Duodenal mucosa (tissue), 2 donors: ENCODE results near the gene NPM3.
"Not testable (repeated sequence)": the region's sequence is repeated elsewhere in the genome, so short reads cannot be mapped to it uniquely, and the experiment has no call there.

ENCODE experiments used
- H3K27ac ChIP-seq: one replicate; pipeline ENCODE4 v1.7.0; 2013; ENCODE audit warnings: low read depth, low read length
- H3K27me3 ChIP-seq, 2 donors: one replicate each; pipeline ENCODE4 v1.7.0; 2013; ENCODE audit warnings: low read length in 2 of 2, control low read depth in 1 of 2; ENCODE audit not compliant: insufficient read depth in 2 of 2, control insufficient read depth in 1 of 2
- H3K36me3 ChIP-seq, 2 donors: one replicate each; pipeline ENCODE4 v1.7.0; 2013; ENCODE audit warnings: low read length in 2 of 2, control low read depth in 1 of 2; ENCODE audit not compliant: insufficient read depth in 2 of 2, control insufficient read depth in 1 of 2
- H3K4me1 ChIP-seq, 2 donors: one replicate each; pipeline ENCODE4 v1.7.0; 2013; ENCODE audit warnings: low read length in 2 of 2, control low read depth in 1 of 2; ENCODE audit not compliant: insufficient read depth in 2 of 2, control insufficient read depth in 1 of 2
- H3K4me3 ChIP-seq, 2 donors: one replicate each; pipeline ENCODE4 v1.7.0; 2013; ENCODE audit warnings: low read length in 2 of 2, low read depth in 1 of 2
- H3K9ac ChIP-seq, 2 donors: one replicate each; pipeline ENCODE4 v1.7.0; 2013; ENCODE audit warnings: low read length in 2 of 2, low read depth in 1 of 2
- H3K9me3 ChIP-seq, 2 donors: one replicate each; pipeline ENCODE4 v1.7.0; 2013; ENCODE audit warnings: low read length in 2 of 2, control low read depth in 1 of 2; ENCODE audit not compliant: control insufficient read depth in 1 of 2

The NPM3 gene

DNA sequence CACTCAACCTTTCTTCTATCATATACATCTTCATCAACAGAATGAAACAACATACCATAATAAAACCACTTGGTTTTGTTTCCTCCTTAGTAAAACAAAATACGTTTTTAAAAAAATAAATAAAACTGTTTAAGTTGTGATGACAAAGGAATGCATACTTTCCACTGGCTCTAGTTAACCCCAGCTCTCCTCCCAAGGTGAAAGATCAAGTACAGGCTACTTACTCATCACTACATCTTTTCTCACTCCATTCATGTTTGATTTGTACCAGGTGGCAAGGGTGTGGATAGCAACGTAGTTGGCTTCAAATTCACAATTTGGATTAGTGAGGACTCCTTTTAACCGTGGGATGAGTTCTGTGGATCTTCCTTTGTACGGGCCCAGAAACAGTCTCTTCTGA, 20.3 kb upstream of the NPM3 start:
- H3K36me3 ChIP-seq: peaks cover 35 to 93% of the 10 kb centered on the region in 2 donors
- H3K4me1 ChIP-seq: no peaks in the 10 kb centered on the region
- H3K9ac ChIP-seq: no peak overlapping the region
- no peak overlapping the region for H3K27ac ChIP-seq
- no peaks in the 10 kb centered on the region for H3K27me3 ChIP-seq
- H3K9me3 ChIP-seq: no peaks in the 10 kb centered on the region
- no peak overlapping the region for H3K4me3 ChIP-seq

DNA sequence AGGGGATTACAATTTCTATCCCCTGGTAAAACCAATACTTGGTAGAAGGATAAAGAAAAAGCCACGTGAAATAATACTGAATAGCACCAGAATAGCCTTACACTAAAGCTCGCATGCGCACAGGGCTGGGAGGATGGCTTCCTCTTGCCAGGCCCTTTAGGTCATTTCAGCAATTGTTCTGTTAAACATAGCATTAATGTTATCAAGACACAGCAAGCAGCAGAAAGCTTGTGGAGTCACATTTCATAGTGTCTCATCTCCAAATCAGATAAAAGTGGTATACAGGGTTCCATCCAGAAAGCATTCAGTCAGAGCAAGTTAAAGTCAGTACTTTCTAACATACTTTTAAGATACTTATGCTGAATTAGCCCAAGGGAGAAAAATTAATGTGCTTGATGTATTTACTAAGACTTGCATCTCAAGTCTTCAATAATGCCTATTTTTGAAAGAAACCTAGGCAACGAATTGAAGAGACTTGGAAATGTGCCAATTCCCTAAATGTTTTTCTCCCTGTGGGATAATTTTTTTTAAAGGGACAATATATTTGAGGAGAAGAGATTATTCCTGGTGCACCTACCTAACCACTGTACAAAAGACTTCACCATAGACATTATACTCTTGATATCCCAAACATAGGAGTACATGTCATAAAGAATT, 14.3 kb upstream of the NPM3 start:
- Histone ChIP-seq H3K9ac (no peak overlapping the region), H3K4me3 (no peak overlapping the region), H3K36me3 (peaks cover 61 to 94% of the 10 kb centered on the region in 2 donors), H3K4me1 (no peaks in the 10 kb centered on the region), H3K27me3 (no peaks in the 10 kb centered on the region), H3K27ac (no peak overlapping the region), H3K9me3 (no peaks in the 10 kb centered on the region)

DNA sequence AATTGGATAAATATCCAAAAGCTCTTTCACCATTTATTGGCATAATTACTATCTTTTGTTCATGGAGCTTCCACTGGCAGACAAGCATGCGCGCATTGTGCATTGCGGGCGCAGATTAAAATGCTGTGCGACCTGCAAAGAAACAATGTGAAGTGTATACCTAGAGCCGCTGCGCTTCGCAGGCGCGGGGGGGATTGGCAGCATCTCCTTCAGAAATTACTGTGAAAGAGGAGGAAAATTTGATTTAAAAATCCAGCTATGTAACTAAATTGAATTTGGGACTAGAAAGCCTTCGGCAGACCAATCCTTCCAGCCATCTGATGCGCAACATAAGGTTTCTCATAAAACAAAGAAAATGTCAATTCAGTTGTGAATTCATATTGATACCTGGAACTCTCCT, 10.3 kb upstream of the NPM3 start:
- H3K4me1 ChIP-seq: no peaks in the 10 kb centered on the region

DNA sequence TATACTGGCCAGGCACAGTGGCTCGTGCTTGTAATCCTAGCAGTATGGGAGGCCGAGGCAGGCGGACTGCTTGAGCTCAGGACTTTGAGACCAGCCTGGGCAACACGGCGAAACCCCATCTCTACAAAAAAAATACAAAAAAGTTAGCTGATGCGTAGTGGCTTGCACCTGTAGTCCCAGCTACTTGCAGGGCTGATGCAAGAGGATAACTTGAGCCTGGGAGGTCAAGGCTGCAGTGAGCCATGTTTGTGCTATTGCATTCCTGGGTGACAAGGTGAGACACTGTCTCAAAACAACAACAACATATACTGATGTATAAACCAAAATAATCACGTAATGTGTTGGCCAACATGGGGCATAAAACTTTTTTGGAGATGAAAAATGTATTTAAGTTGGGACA, 6.4 kb upstream of the NPM3 start:
- no peaks in the 10 kb centered on the region for H3K9me3 ChIP-seq
- H3K4me3 ChIP-seq: no peak overlapping the region
- H3K27ac ChIP-seq: no peak overlapping the region
- H3K27me3 ChIP-seq: no peaks in the 10 kb centered on the region
- H3K36me3 ChIP-seq: peaks cover 40 to 81% of the 10 kb centered on the region in 2 donors
- H3K9ac ChIP-seq: no peak overlapping the region
- H3K4me1 ChIP-seq: no peaks in the 10 kb centered on the region

More for the DNA sequence above, 10.3 kb upstream of the NPM3 start:
- Histone ChIP-seq H3K27me3 (no peaks in the 10 kb centered on the region), H3K9me3 (no peaks in the 10 kb centered on the region), H3K36me3 (peaks cover 48 to 84% of the 10 kb centered on the region in 2 donors), H3K9ac (no peak overlapping the region), H3K27ac (no peak overlapping the region), H3K4me3 (no peak overlapping the region)

DNA sequence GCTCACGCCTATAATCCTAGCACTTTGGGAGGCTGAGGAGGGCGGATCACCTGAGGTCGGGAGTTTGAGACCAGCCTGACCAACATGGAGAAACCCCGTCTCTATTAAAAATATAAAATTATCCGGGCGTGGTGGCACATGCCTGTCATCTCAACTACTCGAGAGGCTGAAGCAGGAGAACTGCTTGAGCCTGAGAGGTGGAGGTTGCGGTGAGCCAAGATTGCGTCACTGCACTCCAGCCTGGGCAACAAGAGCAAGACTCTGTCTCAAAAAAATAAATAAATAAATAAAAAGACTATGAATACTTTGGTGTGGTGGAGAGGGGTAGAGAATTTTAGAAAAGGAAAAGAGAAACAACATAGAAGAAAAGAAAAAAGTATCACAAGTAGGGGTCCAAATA, 6.0 kb upstream of the NPM3 start:
- H3K27me3 ChIP-seq, H3K9me3 ChIP-seq, H3K4me1 ChIP-seq, H3K4me3 ChIP-seq, H3K27ac ChIP-seq, H3K9ac ChIP-seq: not testable (repeated sequence)
- peaks cover 38 to 83% of the 10 kb centered on the region in 2 donors for H3K36me3 ChIP-seq

DNA sequence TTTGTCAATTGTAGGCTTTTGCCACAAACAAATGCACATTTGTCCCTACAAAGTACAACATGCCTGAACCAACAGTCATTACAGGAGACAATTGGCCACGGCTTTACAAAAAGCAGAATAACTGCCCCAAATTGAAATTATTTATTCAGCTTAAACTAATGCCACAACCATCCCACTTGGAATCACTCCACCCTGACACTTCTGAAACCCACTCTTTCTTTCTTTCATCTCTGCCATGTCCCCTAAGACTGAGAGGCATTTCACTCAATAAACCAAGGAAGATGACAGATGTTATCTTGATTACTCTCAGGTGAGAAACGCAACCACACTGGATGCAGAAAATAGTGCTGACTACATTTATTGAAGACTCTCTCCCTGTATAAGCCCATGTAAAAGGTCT, 2.6 kb upstream of the NPM3 start:
- H3K27ac ChIP-seq: no peak overlapping the region
- H3K36me3 ChIP-seq: peaks cover 16 to 53% of the 10 kb centered on the region in 2 donors
- H3K27me3 ChIP-seq: no peaks in the 10 kb centered on the region
- no peaks in the 10 kb centered on the region for H3K9me3 ChIP-seq
- peaks cover 18 to 23% of the 10 kb centered on the region in 2 donors for H3K4me1 ChIP-seq
- H3K4me3 ChIP-seq: no peak overlapping the region
- no peak overlapping the region for H3K9ac ChIP-seq

DNA sequence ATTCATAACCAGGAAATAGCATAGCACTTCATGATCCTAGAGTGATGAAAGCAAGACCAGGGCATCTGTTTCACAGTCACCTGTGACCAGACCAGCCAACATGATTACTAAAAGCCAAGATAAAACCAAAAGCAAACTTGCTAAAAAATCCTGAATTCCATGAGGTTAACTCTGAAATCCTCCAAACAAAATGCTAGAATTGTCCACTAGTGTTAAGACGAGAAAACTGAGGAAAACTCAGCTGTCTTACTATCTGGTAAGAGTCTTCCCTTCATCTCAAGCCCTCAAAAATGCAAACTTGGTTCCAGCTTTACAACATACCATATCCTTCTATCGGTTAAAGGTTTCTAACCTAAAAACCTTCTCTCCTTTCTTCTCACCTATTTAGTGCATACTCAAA, 1.3 kb upstream of the NPM3 start:
- Histone ChIP-seq H3K9ac (no peak overlapping the region), H3K9me3 (no peaks in the 10 kb centered on the region), H3K4me3 (no peak overlapping the region), H3K4me1 (peaks cover 21 to 31% of the 10 kb centered on the region in 2 donors), H3K27me3 (no peaks in the 10 kb centered on the region), H3K36me3 (peaks cover 16 to 47% of the 10 kb centered on the region in 2 donors), H3K27ac (no peak overlapping the region)

DNA sequence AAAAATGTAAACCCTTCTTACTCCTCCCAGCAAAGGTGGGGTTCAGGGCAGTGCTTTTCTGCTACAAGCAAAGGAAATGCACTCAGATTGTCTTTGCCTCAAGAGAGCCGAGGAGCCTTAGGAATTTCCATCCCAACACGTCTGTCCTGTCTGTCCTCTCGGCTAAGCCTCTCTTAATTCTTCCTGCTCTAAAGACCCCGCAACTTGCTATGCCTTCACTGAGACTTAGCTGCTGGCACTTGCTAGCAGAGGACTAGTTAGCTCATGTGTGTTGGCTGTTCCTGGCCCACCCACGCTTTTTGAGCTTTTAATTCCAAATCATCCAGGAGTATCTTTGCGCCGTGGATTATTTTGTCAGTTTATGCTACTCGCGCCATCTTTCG, 481 bp upstream of the NPM3 start:
- H3K9ac ChIP-seq: peak overlapping the region; percentile 64
- peaks cover 27 to 40% of the 10 kb centered on the region in 2 donors for H3K4me1 ChIP-seq
- H3K36me3 ChIP-seq: peaks cover 16 to 39% of the 10 kb centered on the region in 2 donors
- no peak overlapping the region for H3K27ac ChIP-seq
- H3K4me3 ChIP-seq: peak overlapping the region; percentile 65 to 87
- no peaks in the 10 kb centered on the region for H3K27me3 ChIP-seq
- no peaks in the 10 kb centered on the region for H3K9me3 ChIP-seq

DNA sequence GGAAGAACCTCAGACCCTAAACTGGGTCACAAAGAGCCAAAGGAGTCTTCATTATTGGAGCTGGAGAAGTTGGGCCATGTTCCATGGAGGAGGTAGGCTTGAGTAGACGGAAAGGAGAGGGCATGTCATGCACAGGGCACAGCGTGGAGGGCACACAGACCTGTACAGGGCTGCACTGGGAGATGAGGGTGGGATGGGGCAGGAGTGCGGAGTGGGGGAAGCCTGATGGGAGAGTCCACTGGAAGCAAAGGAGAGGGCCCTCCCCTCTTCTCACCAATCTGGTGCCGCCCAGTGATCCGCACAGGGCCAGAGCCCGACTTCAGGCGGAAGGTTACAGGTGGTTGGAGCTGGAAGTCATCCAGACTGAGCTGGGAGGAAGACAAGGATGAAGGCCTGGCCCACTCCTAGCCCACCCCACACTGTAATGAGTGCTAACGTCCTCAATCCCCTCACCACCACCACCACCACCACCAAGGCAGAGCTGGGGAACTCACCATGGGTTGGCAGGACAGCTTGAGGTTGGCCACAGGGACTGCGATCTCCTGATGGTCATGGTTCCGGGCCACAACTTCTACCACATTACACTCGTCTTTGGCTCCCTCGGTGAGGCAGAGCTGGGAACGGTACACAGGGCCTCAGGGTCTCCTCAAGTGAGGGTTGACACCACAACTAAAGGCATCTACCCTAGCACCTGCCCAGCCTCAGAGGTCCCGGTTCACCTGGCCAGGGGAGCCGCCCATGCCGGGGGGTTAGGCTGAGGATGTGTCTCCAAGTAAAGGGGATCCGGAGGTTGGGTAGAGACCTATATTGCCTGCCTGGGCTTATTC, 1.0 kb downstream of the NPM3 start:
- Histone ChIP-seq H3K4me1 (peaks cover 41 to 51% of the 10 kb centered on the region in 2 donors), H3K4me3 (peak overlapping the region; percentile 65 to 87), H3K9me3 (no peaks in the 10 kb centered on the region), H3K27ac (no peak overlapping the region), H3K36me3 (peaks cover 12 to 28% of the 10 kb centered on the region in 2 donors), H3K9ac (peak overlapping the region; percentile 64 to 74), H3K27me3 (peaks cover 12 to 14% of the 10 kb centered on the region in 2 donors)

DNA sequence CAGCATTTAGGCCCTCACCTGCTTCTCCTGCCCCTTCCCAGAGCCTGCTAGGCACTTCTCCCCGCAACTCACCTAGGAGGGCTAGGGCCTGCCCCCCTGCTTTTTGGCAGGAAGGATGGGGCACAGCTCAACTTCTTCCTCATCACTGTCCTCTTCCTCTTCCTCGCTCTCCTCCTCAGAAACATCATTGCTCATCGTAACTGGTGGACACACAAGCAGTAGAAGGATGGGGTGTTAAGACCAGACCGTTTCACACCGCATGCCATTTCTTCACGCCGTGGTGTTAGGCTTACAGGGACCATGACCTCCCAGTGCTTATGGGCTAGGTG, 1.6 kb downstream of the NPM3 start:
- Histone ChIP-seq H3K36me3 (peaks cover 10 to 23% of the 10 kb centered on the region in 2 donors), H3K27ac (no peak overlapping the region), H3K9ac (no peak overlapping the region), H3K27me3 (peaks cover 18 to 20% of the 10 kb centered on the region in 2 donors), H3K9me3 (no peaks in the 10 kb centered on the region), H3K4me3 (no peak overlapping the region), H3K4me1 (peaks cover 41 to 51% of the 10 kb centered on the region in 2 donors)
